Endothelial cell of umbilical vein (primary cell): ENCODE measurements around the gene UBAP2L. TPM values are rescaled to one million over a fixed set of nuclear protein-coding genes. Genes with fewer than 3 reads are reported as not detected.
"Not testable (repeated sequence)": the region's sequence is repeated elsewhere in the genome, so short reads cannot be mapped to it uniquely, and the experiment has no call there.

Source experiments
- BruUV-seq: library from RNA; stranded (reverse); fragments of 400-500 nt; replicated peaks from 2 replicates; lab custom pipeline; 2021; lab: Mats Ljungman, UMichigan
- CTCF ChIA-PET: fragments of 300-600, 350-600 bp; sonication (Branson Sonifier 250); formaldehyde crosslinking; loops from one replicate; lab custom pipeline; 2021; ENCODE audit warnings: antibody characterized with exemption, inconsistent platforms; lab: Charles Lee
- POLR2A ChIA-PET: fragments of 300-600, 350-600 bp; sonication (Branson Sonifier 250); formaldehyde crosslinking; loops from one replicate; lab custom pipeline; 2021; ENCODE audit warnings: antibody characterized with exemption, inconsistent platforms; lab: Charles Lee
- DNase-seq: peaks from one replicate; pipeline ENCODE4 v3.0.0-alpha.2; 2011; ENCODE audit warnings: low read depth, low spot score
- FAIRE-seq: peaks from 2 replicates; lab custom pipeline; 2011; peaks lifted over from hg19 to GRCh38; lab: Jason Lieb, UNC
- H2AFZ ChIP-seq: 2 replicates; pipeline ENCODE4 v1.6.0; 2012; ENCODE audit warnings: low read depth, low read length, control low read depth, inconsistent platforms
- H3K27ac ChIP-seq: 2 replicates; pipeline ENCODE4 v1.5.1; 2011; ENCODE audit warnings: low read depth, mild to moderate bottlenecking, control low read depth, low read length, moderate library complexity; ENCODE audit not compliant: insufficient read depth
- H3K27me3 ChIP-seq, 2 experiments: 2 replicates each; pipeline versions ENCODE4 v1.6.0 to v1.6.1; 2011; ENCODE audit warnings: low read length in 2 of 2, mixed read lengths in 1 of 2; ENCODE audit not compliant: control insufficient read depth in 2 of 2, insufficient read depth in 2 of 2
- H3K36me3 ChIP-seq, 2 experiments: 2 replicates in 1 of 2; 3 replicates in 1 of 2; pipeline ENCODE4 v1.5.1; 2011; ENCODE audit warnings: low read length in 2 of 2, mild to moderate bottlenecking in 1 of 2, moderate library complexity in 1 of 2; ENCODE audit not compliant: control insufficient read depth in 2 of 2, insufficient read depth in 2 of 2; ENCODE audit errors: extremely low read depth in 1 of 2
- H3K4me1 ChIP-seq: 3 replicates; pipeline ENCODE4 v1.5.1; 2011; ENCODE audit warnings: mild to moderate bottlenecking, low read length; ENCODE audit not compliant: control insufficient read depth, insufficient read depth; ENCODE audit errors: extremely low read depth
- H3K4me2 ChIP-seq: 2 replicates; pipeline ENCODE4 v1.6.1; 2011; ENCODE audit warnings: low read length, control low read depth, mixed read lengths; ENCODE audit not compliant: insufficient read depth
- H3K4me3 ChIP-seq, 3 experiments: fragments of 200-600 bp in 1 of 3; sonication (generic), shearing (Covaris generic) in 1 of 3; replicated peaks in 1 of 3; 2 replicates each; pipeline ENCODE4 v1.5.1; 2011 to 2016; ENCODE audit warnings: control low read depth in 3 of 3, low read length in 3 of 3, mild to moderate bottlenecking in 2 of 3, inconsistent platforms in 1 of 3, low read depth in 1 of 3, moderate library complexity in 1 of 3; ENCODE audit not compliant: insufficient read depth in 1 of 3
- H3K79me2 ChIP-seq: 2 replicates; pipeline ENCODE4 v1.6.0; 2012; ENCODE audit warnings: low read length, inconsistent platforms; ENCODE audit not compliant: control insufficient read depth, insufficient read depth
- H3K9ac ChIP-seq: replicated peaks from 2 replicates; pipeline ENCODE3; 2011; ENCODE audit warnings: low read length, control low read depth; ENCODE audit not compliant: insufficient read depth; ENCODE audit errors: extremely low read depth
- H3K9me1 ChIP-seq: replicated peaks from 3 replicates; pipeline ENCODE4 v1.6.0; 2011; ENCODE audit warnings: mild to moderate bottlenecking, low read length; ENCODE audit not compliant: control insufficient read depth, insufficient read depth; ENCODE audit errors: extremely low read depth
- H3K9me3 ChIP-seq: replicated peaks from 2 replicates; pipeline ENCODE4 v1.5.1; 2012; ENCODE audit warnings: low read length, inconsistent platforms; ENCODE audit not compliant: control insufficient read depth, insufficient read depth
- H4K20me1 ChIP-seq: replicated peaks from 2 replicates; pipeline ENCODE3; 2011; ENCODE audit warnings: mild to moderate bottlenecking, low read length; ENCODE audit not compliant: control insufficient read depth, insufficient read depth; ENCODE audit errors: extremely low read depth
- CTCF ChIP-seq, 2 donors: IDR thresholded peaks; 1 replicate in 1 of 2; 2 replicates in 1 of 2; pipeline ENCODE4 v1.5.1; 2011; ENCODE audit warnings: low read length in 2 of 2, mild to moderate bottlenecking in 2 of 2, moderate library complexity in 2 of 2, control low read depth in 1 of 2, inconsistent platforms in 1 of 2, low read depth in 1 of 2; ENCODE audit not compliant: insufficient read depth in 1 of 2; ENCODE audit errors: extremely low read depth in 1 of 2
- EZH2 ChIP-seq: IDR thresholded peaks from 2 replicates; pipeline ENCODE4 v1.6.1; 2012; ENCODE audit warnings: borderline replicate concordance, low read depth, mild to moderate bottlenecking, moderate library complexity, low read length, inconsistent platforms; ENCODE audit not compliant: severe bottlenecking
- FOS ChIP-seq: IDR thresholded peaks from 2 replicates; pipeline ENCODE4 v1.6.1; 2011; ENCODE audit warnings: mild to moderate bottlenecking, low read length, moderate library complexity, borderline replicate concordance; ENCODE audit not compliant: insufficient read depth
- GATA2 ChIP-seq: IDR thresholded peaks from 2 replicates; pipeline ENCODE4 v1.7.0; 2011; ENCODE audit warnings: low read depth, mild to moderate bottlenecking, moderate library complexity, mixed read lengths, low read length; ENCODE audit not compliant: insufficient read length, insufficient read depth
- JUN ChIP-seq: IDR thresholded peaks from 2 replicates; pipeline ENCODE4 v1.6.1; 2011; ENCODE audit warnings: borderline replicate concordance, low read depth; ENCODE audit not compliant: insufficient read length, insufficient read depth
- MAX ChIP-seq: IDR thresholded peaks from 2 replicates; pipeline ENCODE4 v1.6.1; 2011; ENCODE audit not compliant: insufficient read depth, insufficient read length
- MYC ChIP-seq: IDR thresholded peaks from one replicate; pipeline ENCODE4 v1.6.1; 2011; ENCODE audit warnings: mild to moderate bottlenecking, low read depth, low read length
- POLR2A ChIP-seq: IDR thresholded peaks from 2 replicates; pipeline ENCODE4 v1.6.1; 2012; ENCODE audit warnings: low read depth, mild to moderate bottlenecking, control low read depth, low read length
- POLR2AphosphoS5 ChIP-seq: IDR thresholded peaks from 2 replicates; pipeline ENCODE4 v1.6.1; 2012; ENCODE audit warnings: low read depth, mild to moderate bottlenecking, control low read depth, low read length, moderate library complexity; ENCODE audit not compliant: insufficient read depth
- dilution Hi-C: fragments of 300-500 bp; cut with MboI; formaldehyde crosslinking; loops from one replicate; pipeline ENCODE4 v1.15.0; 2019; ENCODE audit warnings: low sequenced_read_pairs; ENCODE audit not compliant: extremely low pct_ligation_motif_present
- intact Hi-C: fragments of 100-400 bp; cut with micrococcal nuclease; formaldehyde crosslinking; loops from one replicate; pipeline ENCODE4 v1.10.0; 2022
- polyA plus RNA-seq, 4 experiments: library from polyadenylated mRNA; depleted of rRNA in 3 of 4; stranded (reverse) in 3 of 4; unstranded in 1 of 4; fragments of >200 nt; gene quantifications; 2 replicates each; pipeline versions ENCODE4 v1.2.1 to v1.2.3, GENCODE V29; 2011 to 2012; ENCODE audit warnings: missing spikeins in 1 of 4
- total RNA-seq: library from RNA; stranded (reverse); gene quantifications from 2 replicates; pipeline ENCODE4 v1.2.3, GENCODE V29; 2021

Gene UBAP2L
- total and polyA plus RNA-seq, 2 donors (not counting 3 experiments of a cell fraction or from before 2014, with no cell fraction given) = 229 to 280 TPM

GRCh38 chr1:154306151-154306550, 85.4 kb downstream of the UBAP2L start:
- dilution Hi-C loops = no loop called here
- ChIA-PET POLR2A (no interaction called here), CTCF (no interaction called here)
- Histone ChIP-seq H3K9me3 (no peaks in the 10 kb centered on the region), H4K20me1 (no peaks in the 10 kb centered on the region), H3K27me3 (peaks cover 0 to 1% of the 10 kb centered on the region in 2 experiments), H3K27ac (no peak overlapping the region), H3K4me3 (no peak overlapping the region), H3K4me1 (no peaks in the 10 kb centered on the region), H3K79me2 (no peaks in the 10 kb centered on the region), H3K36me3 (no peaks in the 10 kb centered on the region), H3K9me1 (no peaks in the 10 kb centered on the region), H2AFZ (no peak overlapping the region), H3K4me2 (no peak overlapping the region), H3K9ac (no peak overlapping the region)
- BruUV-seq = no TSS peak
- FAIRE-seq (no peak), DNase-seq (no peak)
- no peak for TF ChIP-seq MAX
- no peak for TF ChIP-seq CTCF (IDR thresholded peaks at IDR 0.05; ENCODE audit: extremely low read depth in 1 of 2, insufficient read depth in 1 of 2, low read depth in 1 of 2, low read length in 2 of 2)
- no peak for TF ChIP-seq EZH2
- no peak for TF ChIP-seq GATA2
- TF ChIP-seq MYC = no peak
- TF ChIP-seq POLR2AphosphoS5 = no peak
- no peak for TF ChIP-seq JUN
- TF ChIP-seq POLR2A = no peak
- TF ChIP-seq FOS = no peak
- intact Hi-C loops = no loop called here

GRCh38 chr1:154307670-154308270, 87.0 kb downstream of the UBAP2L start:
- H4K20me1 ChIP-seq, FAIRE-seq, CTCF ChIA-PET, H3K4me2 ChIP-seq, H3K9me1 ChIP-seq, BruUV-seq, dilution Hi-C loops, H3K36me3 ChIP-seq, H3K79me2 ChIP-seq, H3K4me3 ChIP-seq, POLR2A ChIA-PET, H3K27ac ChIP-seq, H2AFZ ChIP-seq, intact Hi-C loops, H3K9ac ChIP-seq, H3K9me3 ChIP-seq, H3K4me1 ChIP-seq, H3K27me3 ChIP-seq, DNase-seq: not testable (repeated sequence)

- CTCF ChIA-PET, dilution Hi-C loops: not testable (repeated sequence)
Measured at GRCh38 chr1:154309136-154309535, 88.4 kb downstream of the UBAP2L start.

More at GRCh38 chr1:154309136-154309535, 88.4 kb downstream of the UBAP2L start:
- POLR2A ChIA-PET, FAIRE-seq, H3K9me3 ChIP-seq, DNase-seq, H3K79me2 ChIP-seq, H3K27ac ChIP-seq, intact Hi-C loops, H3K4me1 ChIP-seq, H2AFZ ChIP-seq, BruUV-seq, H3K4me3 ChIP-seq, H3K9ac ChIP-seq, H3K9me1 ChIP-seq, H3K4me2 ChIP-seq, H3K27me3 ChIP-seq, H4K20me1 ChIP-seq, H3K36me3 ChIP-seq: not testable (repeated sequence)
